ENCODE results near the gene AUTS2. TPM values are rescaled to one million over a fixed set of nuclear protein-coding genes. Genes with fewer than 3 reads are reported as not detected.

AUTS2 gene
- total and polyA plus RNA-seq, 2 of the 8 experiments (the other 6 are each of a cell fraction or from before 2014, with no cell fraction given), result 25.9 to 101 TPM

GRCh38 chr7:70387217-70387616, 788.9 kb downstream of the AUTS2 start (continued):
- TF ChIP-seq KDM4A (IDR thresholded peaks at IDR 0.05; ENCODE audit: low read depth, low read length, severe bottlenecking), result no peak
- no peak for TF ChIP-seq SP1 (IDR thresholded peaks at IDR 0.05; ENCODE audit: low read depth, low read length)
